K562 (cell line): ENCODE measurements around the gene MBNL1. TPM values are rescaled to one million over a fixed set of nuclear protein-coding genes. Genes with fewer than 3 reads are reported as not detected.

Experiments
- ATAC-seq: fragments of 200-7000 bp; cut with Tn5 transposase; 3 replicates; pipeline ENCODE4 v1.9.1; 2020; ENCODE audit warnings: moderate library complexity
- BruUV-seq: library from RNA; stranded (reverse); fragments of 400-500 nt; replicated peaks from 2 replicates; lab custom pipeline; 2021; lab: Mats Ljungman, UMichigan
- CTCF ChIA-PET: fragments of 300-600 bp; formaldehyde crosslinking; extraction: SDS; loops from one replicate; lab custom pipeline; 2021; ENCODE audit warnings: low intra/inter-chr PET ratio; lab: Yijun Ruan, JAX
- POLR2A ChIA-PET: fragments of 300-600, 350-650 bp; sonication (Branson Sonifier 250); formaldehyde crosslinking; extraction: SDS; loops from one replicate; lab custom pipeline; 2021; ENCODE audit warnings: antibody characterized with exemption, inconsistent platforms; lab: Yijun Ruan, JAX
- DNase-seq, 4 experiments: peaks; one replicate each; pipeline versions ENCODE4 v3.0.0 to v3.0.0-alpha.2; 2011 to 2018; ENCODE audit warnings: low spot score in 3 of 4, mixed read lengths in 3 of 4; ENCODE audit errors: extremely low read depth in 1 of 4
- FAIRE-seq: peaks from 2 replicates; lab custom pipeline; 2011; peaks lifted over from hg19 to GRCh38; lab: Jason Lieb, UNC
- H2AFZ ChIP-seq: 2 replicates; pipeline ENCODE4 v1.6.0; 2011; ENCODE audit warnings: low read depth, low read length, control low read depth, inconsistent platforms
- H3K27ac ChIP-seq: fragments of 200-600 bp; 3 replicates; pipeline ENCODE4 v1.8.0; 2011; ENCODE audit warnings: low read depth, mild to moderate bottlenecking, control low read depth, inconsistent platforms, low read length, moderate library complexity, mixed read lengths; ENCODE audit errors: extremely low read depth
- H3K27me3 ChIP-seq, 2 experiments: fragments of 300-600 bp in 1 of 2; 2 replicates in 1 of 2; 3 replicates in 1 of 2; pipeline versions ENCODE4 v1.6.0 to v1.8.0; 2011; ENCODE audit warnings: inconsistent platforms in 2 of 2, low read length in 2 of 2, mild to moderate bottlenecking in 1 of 2, mixed read lengths in 1 of 2, moderate library complexity in 1 of 2; ENCODE audit not compliant: control insufficient read depth in 2 of 2, insufficient read depth in 2 of 2
- H3K36me3 ChIP-seq: fragments of 300-600 bp; 3 replicates; pipeline ENCODE4 v1.8.0; 2011; ENCODE audit warnings: mild to moderate bottlenecking, low read length, inconsistent platforms; ENCODE audit not compliant: control insufficient read depth, insufficient read depth
- H3K4me1 ChIP-seq, 2 experiments: fragments of 200-600 bp in 1 of 2; replicated peaks in 1 of 2; 2 replicates in 1 of 2; 3 replicates in 1 of 2; pipeline versions ENCODE4 v1.5.1 to v1.8.0; 2011; ENCODE audit warnings: inconsistent platforms in 2 of 2, low read length in 2 of 2, mild to moderate bottlenecking in 1 of 2, mixed read lengths in 1 of 2, moderate library complexity in 1 of 2; ENCODE audit not compliant: control insufficient read depth in 2 of 2, insufficient read depth in 2 of 2
- H3K4me2 ChIP-seq: 2 replicates; pipeline ENCODE4 v1.6.1; 2011; ENCODE audit warnings: low read length, control low read depth, inconsistent platforms, mixed read lengths; ENCODE audit not compliant: insufficient read depth
- H3K4me3 ChIP-seq: fragments of 200-600 bp; sonication (generic), shearing (Covaris generic); 2 replicates; pipeline ENCODE4 v1.5.1; 2016; ENCODE audit warnings: control low read depth, inconsistent platforms
- H3K79me2 ChIP-seq: fragments of 200-600 bp; 3 replicates; pipeline ENCODE4 v1.8.0; 2011; ENCODE audit warnings: low read length, inconsistent platforms; ENCODE audit not compliant: control insufficient read depth, insufficient read depth
- H3K9ac ChIP-seq, 2 experiments: 2 replicates each; pipeline versions ENCODE4 v1.6.0 to v1.6.1; 2011; ENCODE audit warnings: low read depth in 2 of 2, low read length in 2 of 2, control low read depth in 1 of 2, inconsistent platforms in 1 of 2, mild to moderate bottlenecking in 1 of 2, mixed read lengths in 1 of 2; ENCODE audit not compliant: insufficient read depth in 1 of 2
- H3K9me1 ChIP-seq: one replicate; pipeline ENCODE4 v1.6.0; 2011; ENCODE audit warnings: inconsistent platforms, mild to moderate bottlenecking, low read length, moderate library complexity; ENCODE audit not compliant: control insufficient read depth, insufficient read depth
- H3K9me3 ChIP-seq: replicated peaks from 2 replicates; pipeline ENCODE4 v1.5.1; 2011; ENCODE audit warnings: low read depth, low read length, inconsistent platforms; ENCODE audit not compliant: control insufficient read depth, insufficient read depth
- H4K20me1 ChIP-seq: replicated peaks from 2 replicates; pipeline ENCODE4 v1.6.1; 2011; ENCODE audit warnings: low read length, inconsistent platforms, mixed read lengths; ENCODE audit not compliant: control insufficient read depth, insufficient read depth
- ATF3 ChIP-seq, 2 experiments: fragments of 450-650 bp in 1 of 2; sonication (generic) in 1 of 2; formaldehyde crosslinking in 1 of 2; IDR thresholded peaks in 1 of 2; conservative IDR thresholded peaks in 1 of 2; 2 replicates each; pipeline versions ENCODE4 v1.6.1 to v1.8.1; 2016 to 2023; ENCODE audit warnings: mild to moderate bottlenecking in 2 of 2, moderate library complexity in 2 of 2, inconsistent platforms in 1 of 2, missing genetic modification reagents in 1 of 2
- BRCA1 ChIP-seq, 2 experiments: fragments of 450-650 bp in 1 of 2; sonication (generic) in 1 of 2; formaldehyde crosslinking in 1 of 2; IDR thresholded peaks; 2 replicates each; pipeline versions ENCODE4 v1.5.0 to v1.6.1; 2017 to 2020; ENCODE audit warnings: mild to moderate bottlenecking in 1 of 2, missing genetic modification reagents in 1 of 2
- COPS2 ChIP-seq: fragments of 450-650 bp; conservative IDR thresholded peaks from 2 replicates; pipeline ENCODE4 v1.6.1; 2016; ENCODE audit warnings: mild to moderate bottlenecking, moderate library complexity
- E2F8 ChIP-seq: fragments of 450-650 bp; IDR thresholded peaks from 2 replicates; pipeline ENCODE4 v1.7.1; 2018; ENCODE audit warnings: mild to moderate bottlenecking, low read depth; ENCODE audit not compliant: partially characterized antibody
- FOXK1 ChIP-seq: sonication (generic); formaldehyde crosslinking; IDR thresholded peaks from 2 replicates; pipeline ENCODE4 v1.8.0; 2022; ENCODE audit warnings: missing genetic modification reagents, mild to moderate bottlenecking, borderline replicate concordance
- IRF2 ChIP-seq: sonication (generic); formaldehyde crosslinking; IDR thresholded peaks from 2 replicates; pipeline ENCODE4 v1.8.1; 2022; ENCODE audit warnings: mild to moderate bottlenecking, missing genetic modification reagents
- IRF9 ChIP-seq: fragments of 450-650 bp; IDR thresholded peaks from 2 replicates; pipeline ENCODE4 v1.6.1; 2016; ENCODE audit warnings: missing biosample characterization, missing genetic modification characterization
- NFYB ChIP-seq: IDR thresholded peaks from 2 replicates; pipeline ENCODE4 v1.6.1; 2011; ENCODE audit warnings: mild to moderate bottlenecking, moderate library complexity; ENCODE audit not compliant: insufficient read length; ENCODE audit errors: extremely low read depth
- PKNOX1 ChIP-seq: fragments of 450-650 bp; IDR thresholded peaks from 2 replicates; pipeline ENCODE4 v1.6.1; 2016
- POLR2AphosphoS5 ChIP-seq: IDR thresholded peaks from 2 replicates; pipeline ENCODE4 v1.6.1; 2011; ENCODE audit warnings: mild to moderate bottlenecking, low read depth, low read length, moderate library complexity; ENCODE audit not compliant: control insufficient read depth, insufficient read depth
- SRF ChIP-seq, 2 experiments: fragments of 250-450, 450-650 bp in 1 of 2; sonication (Bioruptor Pico) in 1 of 2; sonication (generic) in 1 of 2; formaldehyde crosslinking; IDR thresholded peaks; 2 replicates each; pipeline versions ENCODE4 v1.5.0 to v1.5.1; 2020 to 2022; ENCODE audit warnings: mild to moderate bottlenecking in 1 of 2, missing genetic modification reagents in 1 of 2
- ZNF311 ChIP-seq: fragments of 250-450 bp; sonication (Bioruptor Pico); IDR thresholded peaks from 2 replicates; pipeline ENCODE4 v1.4.0; 2020; ENCODE audit warnings: mild to moderate bottlenecking, moderate library complexity
- WGBS: fragments of 100-300 bp; shearing (Covaris generic); methylation state at CpG from one replicate; pipeline ENCODE4 v1.1.6; 2016; ENCODE audit warnings: low coverage, mixed read lengths; ENCODE audit not compliant: insufficient coverage; ENCODE audit errors: missing lambda C conversion rate; 5-methylcytosine and 5-hydroxymethylcytosine counted together
- in situ Hi-C: fragments of 300-500 bp; cut with MboI; formaldehyde crosslinking; loops from 4 replicates; pipeline ENCODE4 v1.15.0; 2018; ENCODE audit warnings: inconsistent platforms, mixed read lengths
- intact Hi-C: fragments of 100-400 bp; cut with micrococcal nuclease; formaldehyde crosslinking; loops from 2 replicates; pipeline ENCODE4 v1.14.2; 2022
- polyA plus RNA-seq, 8 experiments: library from polyadenylated mRNA; depleted of rRNA in 4 of 8; stranded (reverse) in 5 of 8; unstranded in 3 of 8; fragments of >200 nt; fragmentation: Nextera tagmentation in 2 of 8; fragmentation: Illumina TruSeq in 1 of 8; extraction: Ambion mirVana in 2 of 8; extraction: Trizol in 1 of 8; gene quantifications; 2 replicates each; pipeline versions ENCODE4 v1.2.1 to v1.2.3, GENCODE V29; 2011 to 2014; ENCODE audit warnings: inconsistent platforms in 1 of 8, missing spikeins in 1 of 8
- total RNA-seq, 7 experiments: library from RNA; depleted of rRNA in 6 of 7; stranded (reverse); fragments of >200 nt in 6 of 7; fragmentation: Illumina TruSeq in 2 of 7; extraction: Trizol in 2 of 7; gene quantifications; 2 replicates each; pipeline versions ENCODE4 v1.2.1 to v1.2.3, GENCODE V29; 2011 to 2021; ENCODE audit warnings: low replicate concordance in 1 of 7

The MBNL1 gene
- total and polyA plus RNA-seq, 9 of the 15 experiments (the other 6 are each of a cell fraction or from before 2014, with no cell fraction given), result 70.3 to 243 (median 220) TPM

GRCh38 chr3:152255290-152255689 lies 13.4 kb upstream of the MBNL1 start (continued):
- TF ChIP-seq E2F8 (no peak), NFYB (no peak), BRCA1 (IDR thresholded peaks at IDR 0.05) (no peak), BRCA1 (CRISPR knock-in tag; IDR thresholded peaks at IDR 0.05) (no peak)

GRCh38 chr3:152256851-152257562 lies 11.7 kb upstream of the MBNL1 start:
- peaks cover 3% of the 10 kb centered on the region; the same call in 1 of the 2 replicates for H3K9me3 ChIP-seq
- no peaks in the 10 kb centered on the region for H3K9me1 ChIP-seq
- FAIRE-seq (no peak), ATAC-seq (peak; percentile 23), DNase-seq (no peak)
- 0 out of 3 replicates have a peak, but pooled peaks cover 2% of the 10 kb centered on the region for H3K36me3 ChIP-seq
- no peak overlapping the region for H3K4me3 ChIP-seq
- intact Hi-C loops (no loop called here), in situ Hi-C loops (no loop called here)
- H3K27ac ChIP-seq, result peak overlapping the region; percentile 33; the same call in 1 of the 3 replicates
- H3K79me2 ChIP-seq, result peaks cover 95% of the 10 kb centered on the region
- CTCF ChIA-PET, result no interaction called here
- H3K9ac ChIP-seq, result no peak overlapping the region
- H3K4me2 ChIP-seq, result no peak overlapping the region; the same call in 1 of the 2 replicates
- POLR2A ChIA-PET, result interaction anchor here (1.0 to 4.0 kb wide), 4 partner anchors 8 to 67 kb away, joined by 3 to 19 read pairs (median 10); partner anchors contain the start of gene MBNL1
- 0 out of 2 replicates have a peak overlapping the region, but pooled peaks have one; percentile 29 for H2AFZ ChIP-seq
- H3K27me3 ChIP-seq, result no peaks in the 10 kb centered on the region
- 33% methylated on average over 5 of the region's 5 CpGs for WGBS
- H3K4me1 ChIP-seq, result peaks cover 5 to 42% of the 10 kb centered on the region in 2 experiments
- BruUV-seq, result no TSS peak
- H4K20me1 ChIP-seq, result no peaks in the 10 kb centered on the region
- TF ChIP-seq SRF (CRISPR knock-in tag; IDR thresholded peaks at IDR 0.05) (0 out of 4 replicates have a peak, but pooled peaks of 1 of the 2 experiments have one; percentile 30), POLR2AphosphoS5 (no peak), FOXK1 (CRISPR knock-in tag) (no peak), ZNF311 (no peak), COPS2 (no peak), IRF2 (CRISPR knock-in tag) (no peak), ATF3 (IDR thresholded peaks at IDR 0.05) (peak; percentile 47; the same call in 1 of the 2 replicates), ATF3 (CRISPR knock-in tag; conservative IDR thresholded peaks at IDR 0.05) (no peak), IRF9 (no peak), PKNOX1 (no peak)
